ENCODE data around the gene NDUFS8. TPM values are rescaled to one million over a fixed set of nuclear protein-coding genes. Genes with fewer than 3 reads are reported as not detected.
A peak's percentile ranks its signal among the peaks of the same experiment; 100 is the strongest.

The NDUFS8 gene
- total RNA-seq, 1 donor from 2014 or later, result 84.0 TPM

DNA sequence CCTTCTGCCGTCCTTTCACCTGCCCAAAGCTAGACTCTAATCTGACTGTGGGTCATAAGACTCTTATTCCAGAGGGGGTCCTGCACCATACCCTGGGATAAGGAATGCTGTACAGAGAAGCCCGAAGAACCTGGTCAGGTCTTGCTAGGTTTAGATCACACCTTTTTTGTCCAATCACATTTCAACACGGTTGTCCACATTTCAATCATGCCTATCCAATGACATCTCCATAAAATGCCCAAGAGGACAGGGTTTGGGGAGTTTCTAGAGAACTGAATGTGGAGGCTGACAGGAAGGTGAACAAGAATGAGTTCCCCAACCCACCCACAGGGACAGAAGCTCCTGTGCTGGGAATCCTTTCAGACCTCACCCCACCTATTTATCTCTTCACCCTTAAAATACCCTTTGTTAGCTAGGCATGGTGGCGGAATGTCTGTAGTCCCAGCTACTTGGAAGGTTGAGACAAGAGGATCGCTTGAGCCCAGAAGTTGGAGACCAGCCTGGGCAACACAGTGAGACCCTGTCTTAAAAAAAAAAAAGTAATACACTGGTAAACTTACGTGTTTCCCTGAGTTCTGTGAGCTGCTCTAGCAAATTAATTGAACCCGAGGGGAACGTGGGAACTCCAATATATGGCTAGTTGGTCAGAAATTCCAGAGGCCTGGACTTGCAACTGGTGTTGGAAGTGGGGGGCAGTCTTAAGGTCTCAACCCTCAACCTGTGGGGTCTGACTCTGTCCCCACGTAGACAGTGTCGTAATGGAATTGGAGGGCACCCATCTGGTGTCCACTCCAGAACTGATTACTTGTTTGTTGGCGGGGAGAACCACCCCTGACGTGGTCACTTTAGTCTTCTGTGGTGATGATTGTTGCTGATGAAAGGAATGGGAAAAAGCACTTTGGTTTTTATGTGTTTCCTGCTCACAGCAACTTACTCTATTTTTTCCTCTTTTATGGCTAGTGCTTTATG lies 26.1 kb downstream of the NDUFS8 start:
- FAIRE-seq (peak; percentile 75), DNase-seq (ENCODE audit: low read depth) (no peak)
- no peak for TF ChIP-seq CTCF (IDR thresholded peaks at IDR 0.05; ENCODE audit: insufficient read depth, low read length, severe bottlenecking)
- H3K36me3 ChIP-seq (ENCODE audit: control insufficient read depth, insufficient read depth, low read length), result peaks cover 2% of the 10 kb centered on the region
- H3K4me3 ChIP-seq (ENCODE audit: low read depth, low read length), result no peak overlapping the region
- no peaks in the 10 kb centered on the region for H3K27me3 ChIP-seq (ENCODE audit: control insufficient read depth, insufficient read depth, low read length)

GRCh38 chr11:68057807-68058206 lies 27.3 kb downstream of the NDUFS8 start:
- no peak overlapping the region for H3K4me3 ChIP-seq (ENCODE audit: low read depth, low read length)
- no peaks in the 10 kb centered on the region for H3K27me3 ChIP-seq (ENCODE audit: control insufficient read depth, insufficient read depth, low read length)
- no peaks in the 10 kb centered on the region for H3K36me3 ChIP-seq (ENCODE audit: control insufficient read depth, insufficient read depth, low read length)
- FAIRE-seq (no peak), DNase-seq (ENCODE audit: low read depth) (no peak)
- TF ChIP-seq CTCF (IDR thresholded peaks at IDR 0.05; ENCODE audit: insufficient read depth, low read length, severe bottlenecking), result no peak

DNA sequence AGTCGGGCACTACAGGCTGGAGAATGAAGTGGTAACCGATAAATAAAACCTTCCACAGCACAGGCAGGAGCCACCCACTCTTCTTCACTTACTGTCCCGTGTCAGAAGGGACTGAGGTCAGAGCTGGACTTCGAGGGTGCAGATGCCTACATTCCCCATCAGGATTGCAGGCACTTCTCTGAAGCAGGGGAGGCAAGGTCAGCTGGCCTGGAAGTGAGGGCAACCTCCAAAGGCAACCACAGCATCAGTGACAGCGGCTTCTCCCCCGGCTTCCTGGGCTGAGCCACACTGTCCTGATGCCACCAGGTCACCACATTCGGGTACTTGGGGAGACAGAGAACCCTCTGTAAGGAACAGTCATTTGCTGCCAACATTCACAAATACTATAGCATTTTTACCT lies 31.0 kb downstream of the NDUFS8 start:
- FAIRE-seq, result no peak
- DNase-seq (ENCODE audit: low read depth), result no peak
- Histone ChIP-seq H3K27me3 (ENCODE audit: control insufficient read depth, insufficient read depth, low read length) (no peaks in the 10 kb centered on the region), H3K4me3 (ENCODE audit: low read depth, low read length) (no peak overlapping the region), H3K36me3 (ENCODE audit: control insufficient read depth, insufficient read depth, low read length) (no peaks in the 10 kb centered on the region)
- no peak for TF ChIP-seq CTCF (IDR thresholded peaks at IDR 0.05; ENCODE audit: insufficient read depth, low read length, severe bottlenecking)

DNA sequence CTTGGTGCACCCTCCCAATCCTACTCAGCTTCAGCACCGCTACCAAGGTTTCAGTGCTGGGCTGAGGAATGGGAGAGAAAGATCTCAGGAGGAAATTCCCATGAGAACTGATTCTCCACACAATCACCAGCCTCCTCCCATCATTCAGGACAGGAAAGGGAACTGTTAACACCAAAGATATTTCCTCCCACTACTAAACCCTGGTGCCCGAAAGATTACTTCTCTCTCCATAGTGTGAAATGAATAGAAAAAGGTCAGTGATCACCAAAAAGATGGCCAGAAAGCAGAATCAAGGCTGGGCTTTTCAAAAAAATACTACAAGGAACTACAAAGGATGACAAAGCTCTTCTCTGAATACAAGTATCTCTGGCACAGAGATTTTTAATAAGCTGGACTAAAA lies 34.4 kb downstream of the NDUFS8 start:
- TF ChIP-seq CTCF (IDR thresholded peaks at IDR 0.05; ENCODE audit: insufficient read depth, low read length, severe bottlenecking), result no peak
- FAIRE-seq (no peak), DNase-seq (ENCODE audit: low read depth) (no peak)
- Histone ChIP-seq H3K27me3 (ENCODE audit: control insufficient read depth, insufficient read depth, low read length) (no peaks in the 10 kb centered on the region), H3K36me3 (ENCODE audit: control insufficient read depth, insufficient read depth, low read length) (peaks cover 2% of the 10 kb centered on the region), H3K4me3 (ENCODE audit: low read depth, low read length) (no peak overlapping the region)

GRCh38 chr11:68065841-68066240 lies 35.4 kb downstream of the NDUFS8 start:
- H3K27me3 ChIP-seq (ENCODE audit: control insufficient read depth, insufficient read depth, low read length), result no peaks in the 10 kb centered on the region
- no peak for FAIRE-seq
- H3K4me3 ChIP-seq (ENCODE audit: low read depth, low read length), result no peak overlapping the region
- DNase-seq (ENCODE audit: low read depth), result no peak
- no peak for TF ChIP-seq CTCF (IDR thresholded peaks at IDR 0.05; ENCODE audit: insufficient read depth, low read length, severe bottlenecking)
- H3K36me3 ChIP-seq (ENCODE audit: control insufficient read depth, insufficient read depth, low read length), result peaks cover 2% of the 10 kb centered on the region
